Kidney epithelial cell (primary cell): ENCODE results near the gene ABTB2. TPM values are rescaled to one million over a fixed set of nuclear protein-coding genes. Genes with fewer than 3 reads are reported as not detected.

ENCODE experiments used
- DNase-seq: peaks from one replicate; pipeline ENCODE4 v3.0.0-alpha.2; 2010; ENCODE audit warnings: low read depth
- H3K27me3 ChIP-seq: 2 replicates; pipeline ENCODE4 v1.6.0; 2011; ENCODE audit warnings: low read length; ENCODE audit not compliant: control insufficient read depth, insufficient read depth
- H3K36me3 ChIP-seq: 2 replicates; pipeline ENCODE4 v1.5.1; 2011; ENCODE audit warnings: low read length; ENCODE audit not compliant: control insufficient read depth, insufficient read depth
- H3K4me3 ChIP-seq: 2 replicates; pipeline ENCODE4 v1.5.1; 2011; ENCODE audit warnings: low read depth, mild to moderate bottlenecking, control low read depth, low read length
- total RNA-seq: library from RNA; depleted of rRNA; stranded (reverse); fragments of >200 nt; gene quantifications from 2 replicates; pipeline ENCODE4 v1.2.3, GENCODE V29; 2015
- TF ChIP-seq, protein P1 (sequence below): IDR thresholded peaks from 2 replicates; pipeline ENCODE4 v1.5.1; 2011; ENCODE audit warnings: mild to moderate bottlenecking, moderate library complexity, low read length, control low read depth, inconsistent platforms; ENCODE audit not compliant: insufficient read depth, poor library complexity, severe bottlenecking

Gene ABTB2
- total RNA-seq, 1 donor from 2014 or later, result 26.8 TPM

DNA sequence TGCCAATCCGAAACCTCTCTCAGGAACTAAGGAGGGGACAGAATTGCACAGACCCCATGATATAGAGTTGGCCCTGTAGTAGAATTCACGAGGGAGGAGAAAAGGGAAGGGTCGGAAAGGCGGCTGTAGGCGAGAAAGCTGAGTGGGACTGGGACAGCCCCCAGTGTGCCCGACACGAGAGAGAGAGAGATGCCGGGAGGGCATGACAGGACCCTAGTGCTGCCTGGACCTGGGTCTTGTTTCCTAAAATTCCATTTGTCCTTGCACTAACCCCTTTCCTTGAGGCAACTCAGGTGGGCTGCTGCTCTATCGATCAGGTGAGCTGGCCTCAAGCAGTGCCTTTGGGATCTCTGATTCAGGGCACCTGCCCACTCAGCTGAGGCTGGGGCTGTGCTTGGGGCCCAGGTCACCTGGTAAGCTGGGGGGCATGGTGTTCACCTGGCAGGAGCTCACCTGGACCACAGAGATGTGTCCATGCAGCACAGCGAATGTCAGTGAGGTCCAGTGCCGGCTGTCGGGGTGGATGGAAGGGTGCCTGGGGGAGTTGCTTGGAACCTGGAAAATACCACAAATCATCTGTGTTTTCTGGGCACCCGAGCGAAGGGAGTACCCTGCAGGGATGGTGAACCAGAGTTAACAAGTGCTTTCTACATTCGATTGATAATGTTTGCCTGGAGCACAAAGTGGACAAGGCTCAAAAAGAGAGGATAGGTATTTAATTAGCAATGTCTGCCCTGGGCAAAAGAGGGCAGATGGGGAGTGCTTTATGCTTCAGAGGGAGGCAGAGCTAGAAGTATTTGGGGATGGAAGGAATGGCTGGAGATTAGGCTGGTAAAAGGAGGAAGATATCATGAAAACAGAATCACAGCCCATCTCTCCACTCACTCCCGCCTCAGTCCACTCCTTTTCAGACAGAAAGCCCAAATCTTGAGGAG is 190.7 kb downstream of the ABTB2 start:
- TF ChIP-seq, protein P1, sequence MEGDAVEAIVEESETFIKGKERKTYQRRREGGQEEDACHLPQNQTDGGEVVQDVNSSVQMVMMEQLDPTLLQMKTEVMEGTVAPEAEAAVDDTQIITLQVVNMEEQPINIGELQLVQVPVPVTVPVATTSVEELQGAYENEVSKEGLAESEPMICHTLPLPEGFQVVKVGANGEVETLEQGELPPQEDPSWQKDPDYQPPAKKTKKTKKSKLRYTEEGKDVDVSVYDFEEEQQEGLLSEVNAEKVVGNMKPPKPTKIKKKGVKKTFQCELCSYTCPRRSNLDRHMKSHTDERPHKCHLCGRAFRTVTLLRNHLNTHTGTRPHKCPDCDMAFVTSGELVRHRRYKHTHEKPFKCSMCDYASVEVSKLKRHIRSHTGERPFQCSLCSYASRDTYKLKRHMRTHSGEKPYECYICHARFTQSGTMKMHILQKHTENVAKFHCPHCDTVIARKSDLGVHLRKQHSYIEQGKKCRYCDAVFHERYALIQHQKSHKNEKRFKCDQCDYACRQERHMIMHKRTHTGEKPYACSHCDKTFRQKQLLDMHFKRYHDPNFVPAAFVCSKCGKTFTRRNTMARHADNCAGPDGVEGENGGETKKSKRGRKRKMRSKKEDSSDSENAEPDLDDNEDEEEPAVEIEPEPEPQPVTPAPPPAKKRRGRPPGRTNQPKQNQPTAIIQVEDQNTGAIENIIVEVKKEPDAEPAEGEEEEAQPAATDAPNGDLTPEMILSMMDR, result no peak
- no peaks in the 10 kb centered on the region for H3K27me3 ChIP-seq

DNA sequence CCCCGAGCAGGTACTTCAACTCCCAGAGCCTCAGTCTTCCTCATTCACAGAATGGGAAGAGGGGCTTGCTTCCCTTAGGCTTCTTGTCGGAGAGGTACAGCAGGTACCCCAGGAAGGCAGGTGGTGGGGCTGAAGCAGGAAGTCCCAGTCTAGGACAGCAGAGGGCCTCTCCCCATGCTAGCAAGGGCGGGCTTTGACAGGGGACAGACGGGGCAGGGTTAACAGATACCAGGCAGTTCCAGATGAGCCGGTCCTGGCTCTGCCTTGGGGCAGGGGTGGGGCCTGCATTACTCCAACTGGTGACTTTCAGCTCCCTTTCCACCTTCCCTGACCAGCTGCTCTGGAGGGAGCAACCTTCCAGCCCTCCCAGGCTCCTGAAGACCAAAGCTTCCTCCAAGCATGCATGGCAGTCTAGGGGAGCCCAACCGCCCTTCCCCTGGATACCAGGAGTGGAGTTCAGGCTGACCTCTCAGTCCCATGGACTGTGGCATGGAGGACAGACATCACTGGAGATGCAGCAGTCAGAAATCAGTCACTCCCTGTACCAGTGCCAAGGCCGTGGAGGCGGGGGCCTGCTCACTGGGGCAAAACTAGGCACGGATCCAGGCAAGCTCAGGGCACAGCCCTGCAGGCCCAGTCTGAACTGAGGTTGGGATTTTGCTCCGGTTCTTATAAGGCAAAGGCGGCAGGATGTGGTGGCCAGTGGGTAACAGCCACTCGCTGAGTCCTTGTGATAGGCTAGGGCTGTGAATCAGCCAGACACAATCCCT is 191.8 kb downstream of the ABTB2 start:
- Histone ChIP-seq H3K4me3 (no peak overlapping the region), H3K27me3 (no peaks in the 10 kb centered on the region), H3K36me3 (peaks cover 1% of the 10 kb centered on the region)
- TF ChIP-seq, protein P1, result no peak
- no peak for DNase-seq

More for the DNA sequence above, 190.7 kb downstream of the ABTB2 start:
- DNase-seq, result no peak
- H3K4me3 ChIP-seq, result no peak overlapping the region
- H3K36me3 ChIP-seq, result peaks cover 1% of the 10 kb centered on the region

DNA sequence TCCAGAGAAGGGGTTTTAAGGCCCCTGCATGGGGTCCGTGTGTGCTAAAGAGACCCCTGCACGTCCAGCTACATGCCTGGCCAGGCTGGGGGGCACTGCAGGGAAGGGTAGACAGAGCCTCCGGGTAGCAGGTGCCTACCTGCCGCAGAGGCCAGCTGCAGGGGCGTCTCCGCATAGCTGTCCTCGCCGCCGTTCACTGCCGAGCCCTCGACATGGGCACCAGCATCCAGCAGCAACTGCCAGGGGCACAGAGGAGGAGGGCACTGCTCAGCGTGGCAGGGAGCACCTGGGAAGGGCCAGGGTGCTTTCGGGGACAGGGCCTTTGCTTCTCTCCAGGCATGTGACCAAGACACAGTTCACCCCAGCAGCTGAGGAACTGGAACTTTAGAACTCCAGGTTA is 192.7 kb downstream of the ABTB2 start:
- TF ChIP-seq, protein P1, result no peak
- DNase-seq, result no peak
- Histone ChIP-seq H3K27me3 (no peaks in the 10 kb centered on the region), H3K4me3 (no peak overlapping the region), H3K36me3 (no peaks in the 10 kb centered on the region)

DNA sequence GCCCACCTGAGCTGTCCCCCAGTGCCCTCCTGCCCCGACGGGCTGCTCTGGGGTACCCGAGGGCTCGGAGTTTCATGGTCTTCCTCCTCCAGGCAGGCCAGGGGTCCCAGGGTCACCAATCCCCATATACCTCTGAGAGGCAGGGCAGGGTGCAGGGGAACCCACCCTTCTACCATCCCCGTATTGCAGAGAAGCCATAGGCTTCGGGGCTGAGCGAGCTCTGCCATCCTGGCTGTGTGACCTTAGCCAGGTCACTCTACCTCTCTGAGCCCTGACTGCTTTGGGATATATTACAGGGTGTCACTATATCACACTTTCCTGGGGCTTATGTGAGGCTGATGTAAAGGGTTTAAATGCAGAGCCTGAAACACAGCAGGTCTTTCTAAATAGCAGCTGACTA is 195.0 kb downstream of the ABTB2 start:
- Histone ChIP-seq H3K4me3 (no peak overlapping the region), H3K36me3 (peaks cover 2% of the 10 kb centered on the region), H3K27me3 (no peaks in the 10 kb centered on the region)
- no peak for DNase-seq
- TF ChIP-seq, protein P1, result no peak

DNA sequence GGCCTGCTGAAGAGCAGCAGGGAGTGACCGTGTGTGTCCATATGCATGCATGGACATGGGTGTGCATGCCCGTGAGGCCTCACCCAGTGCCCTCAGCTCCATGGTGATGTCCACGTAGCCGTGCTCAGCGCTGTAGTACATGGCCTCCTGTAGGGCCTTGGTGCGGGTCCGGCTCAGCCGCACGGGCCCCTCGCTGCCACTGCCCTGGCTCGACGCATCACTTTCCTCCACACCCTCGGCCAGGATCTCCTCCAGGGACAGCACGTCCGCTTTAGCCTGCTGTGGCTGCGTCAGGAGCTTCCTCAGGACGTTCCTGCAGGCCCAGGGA is 195.4 kb downstream of the ABTB2 start:
- Histone ChIP-seq H3K4me3 (no peak overlapping the region), H3K27me3 (no peaks in the 10 kb centered on the region), H3K36me3 (peaks cover 2% of the 10 kb centered on the region)
- TF ChIP-seq, protein P1, result no peak
- no peak for DNase-seq
